GM23338 (cell line): ENCODE results near the gene EXOC7. TPM values are rescaled to one million over a fixed set of nuclear protein-coding genes. Genes with fewer than 3 reads are reported as not detected.

ENCODE experiments used
- ATAC-seq: fragments of 200-7000 bp; cut with Tn5 transposase; 3 replicates; pipeline ENCODE4 v1.9.1; 2020
- DNase-seq: peaks from one replicate; pipeline ENCODE4 v3.0.0-alpha.2; 2015; ENCODE audit warnings: low spot score
- H2AFZ ChIP-seq: fragments of 200-600 bp; sonication (generic); 2 replicates; pipeline ENCODE4 v1.8.0; 2016; ENCODE audit warnings: antibody characterized with exemption, mild to moderate bottlenecking, moderate library complexity
- H3F3A ChIP-seq: fragments of 200-600 bp; sonication (generic); replicated peaks from 2 replicates; pipeline ENCODE4 v1.8.0; 2017; ENCODE audit warnings: antibody characterized with exemption, mixed run types, low read depth
- H3K27ac ChIP-seq: fragments of 200-600 bp; sonication (generic); 2 replicates; pipeline ENCODE4 v1.6.1; 2016; ENCODE audit warnings: low read depth
- H3K27me3 ChIP-seq: fragments of 200-600 bp; sonication (generic); 2 replicates; pipeline ENCODE4 v1.8.0; 2016; ENCODE audit warnings: mild to moderate bottlenecking, mixed run types, moderate library complexity; ENCODE audit not compliant: insufficient read depth
- H3K36me3 ChIP-seq: fragments of 200-600 bp; sonication (generic); 2 replicates; pipeline ENCODE4 v1.8.0; 2016; ENCODE audit warnings: mild to moderate bottlenecking; ENCODE audit not compliant: insufficient read depth
- H3K4me1 ChIP-seq: fragments of 200-600 bp; sonication (generic); 2 replicates; pipeline ENCODE4 v1.8.0; 2016; ENCODE audit warnings: mild to moderate bottlenecking, moderate library complexity; ENCODE audit not compliant: insufficient read depth
- H3K4me2 ChIP-seq: fragments of 200-600 bp; sonication (generic); 2 replicates; pipeline ENCODE4 v1.7.1; 2017; ENCODE audit warnings: mixed run types
- H3K4me3 ChIP-seq: fragments of 200-600 bp; sonication (generic); 2 replicates; pipeline ENCODE4 v1.6.1; 2016; ENCODE audit warnings: mixed run types
- H3K79me2 ChIP-seq: fragments of 200-600 bp; sonication (generic); replicated peaks from 2 replicates; pipeline ENCODE4 v1.8.0; 2017; ENCODE audit warnings: mild to moderate bottlenecking; ENCODE audit not compliant: insufficient read depth
- H3K9me2 ChIP-seq: fragments of 200-600 bp; sonication (generic); 2 replicates; pipeline ENCODE4 v1.8.0; 2017; ENCODE audit not compliant: insufficient read depth
- H4K20me1 ChIP-seq: fragments of 200-600 bp; sonication (generic); replicated peaks from 2 replicates; pipeline ENCODE4 v1.8.0; 2017; ENCODE audit warnings: mild to moderate bottlenecking; ENCODE audit not compliant: insufficient read depth
- H3K27ac Mint-ChIP-seq: 2 replicates; pipeline ENCODE4 v1.8.0; 2020; ENCODE audit warnings: inconsistent platforms, mild to moderate bottlenecking, moderate library complexity, mixed read lengths
- H3K27me3 Mint-ChIP-seq: 3 replicates; pipeline ENCODE4 v1.8.0; 2022; ENCODE audit warnings: low read depth, mild to moderate bottlenecking, moderate library complexity, mixed read lengths, inconsistent platforms; ENCODE audit not compliant: insufficient read depth, poor library complexity
- H3K36me3 Mint-ChIP-seq: 3 replicates; pipeline ENCODE4 v1.8.0; 2021; ENCODE audit warnings: low read depth, mild to moderate bottlenecking, inconsistent platforms, moderate library complexity, mixed read lengths
- H3K4me1 Mint-ChIP-seq: 3 replicates; pipeline ENCODE4 v1.8.0; 2020; ENCODE audit warnings: mild to moderate bottlenecking, inconsistent platforms, mixed read lengths
- H3K4me3 Mint-ChIP-seq: 3 replicates; pipeline ENCODE4 v1.8.0; 2021; ENCODE audit warnings: moderate library complexity, mild to moderate bottlenecking, inconsistent platforms, mixed read lengths
- H3K9me3 Mint-ChIP-seq: 3 replicates; pipeline ENCODE4 v1.8.0; 2020; ENCODE audit warnings: moderate library complexity, mild to moderate bottlenecking, inconsistent platforms, mixed read lengths
- CREB1 ChIP-seq: fragments of 250-450 bp; sonication (Bioruptor Pico); IDR thresholded peaks from 2 replicates; pipeline ENCODE4 v1.5.0; 2020; ENCODE audit warnings: low read depth, mild to moderate bottlenecking, moderate library complexity
- CTCF ChIP-seq, 2 experiments: fragments of 200-600 bp in 1 of 2; sonication (generic) in 1 of 2; conservative IDR thresholded peaks; 2 replicates each; pipeline versions ENCODE4 v1.5.1 to v1.6.1; 2016 to 2017; ENCODE audit warnings: antibody characterized with exemption in 2 of 2, low read depth in 2 of 2, mild to moderate bottlenecking in 2 of 2, moderate library complexity in 1 of 2
- ETS1 ChIP-seq: IDR thresholded peaks from 2 replicates; pipeline ENCODE4 v1.6.1; 2016; ENCODE audit warnings: antibody characterized with exemption
- EZH2 ChIP-seq: fragments of 200-600 bp; sonication (generic); IDR thresholded peaks from one replicate; pipeline ENCODE4 v1.8.0; 2017; ENCODE audit warnings: antibody characterized with exemption, mild to moderate bottlenecking, low read depth; ENCODE audit not compliant: unreplicated experiment
- NANOG ChIP-seq: IDR thresholded peaks from 2 replicates; pipeline ENCODE4 v1.6.1; 2016; ENCODE audit warnings: antibody characterized with exemption, borderline replicate concordance
- POLR2AphosphoS5 ChIP-seq: IDR thresholded peaks from 2 replicates; pipeline ENCODE4 v1.6.1; 2016; ENCODE audit warnings: antibody characterized with exemption, low read depth
- STAT1 ChIP-seq: IDR thresholded peaks from one replicate; pipeline ENCODE4 v1.6.1; 2016; ENCODE audit warnings: antibody characterized with exemption; ENCODE audit not compliant: unreplicated experiment
- ZNF114 ChIP-seq: fragments of 250-450 bp; sonication (Bioruptor Pico); IDR thresholded peaks from 2 replicates; pipeline ENCODE4 v1.5.0; 2020; ENCODE audit warnings: mild to moderate bottlenecking, moderate library complexity
- ZNF331 ChIP-seq: fragments of 250-450 bp; sonication (Bioruptor Pico); IDR thresholded peaks from 2 replicates; pipeline ENCODE4 v1.5.0; 2020; ENCODE audit warnings: low read depth, mild to moderate bottlenecking, moderate library complexity
- ZNF462 ChIP-seq: fragments of 250-450 bp; sonication (Bioruptor Pico); IDR thresholded peaks from 2 replicates; pipeline ENCODE4 v1.5.0; 2020; ENCODE audit warnings: mild to moderate bottlenecking, moderate library complexity
- polyA plus RNA-seq: library from polyadenylated mRNA; unstranded; fragments of >200 nt; fragmentation: Nextera tagmentation; extraction: Ambion mirVana; gene quantifications from 2 replicates; pipeline ENCODE4 v1.2.1, GENCODE V29; 2016
- total RNA-seq: library from RNA; depleted of rRNA; stranded (reverse); fragments of >200 nt; shearing (Covaris generic); gene quantifications from 2 replicates; pipeline ENCODE4 v1.2.3, GENCODE V29; 2014

EXOC7 gene
- total and polyA plus RNA-seq, 2 experiments from 2014 or later = 75.4 to 77.4 TPM

GRCh38 chr17:76083536-76084182, 19.9 kb downstream of the EXOC7 start:
- Histone ChIP-seq H2AFZ (no peak overlapping the region), H3K27me3 (peaks cover 12% of the 10 kb centered on the region), H3K79me2 (no peaks in the 10 kb centered on the region), H3K4me2 (no peak overlapping the region), H3K27ac (no peak overlapping the region), H3K4me3 (no peak overlapping the region), H3F3A (peaks cover 9% of the 10 kb centered on the region), H3K9me2 (no peaks in the 10 kb centered on the region), H3K4me1 (peaks cover 22% of the 10 kb centered on the region), H3K36me3 (peaks cover 5% of the 10 kb centered on the region; the same call in 1 of the 2 replicates), H4K20me1 (0 out of 2 replicates have a peak, but pooled peaks cover 7% of the 10 kb centered on the region)
- no peak for DNase-seq
- Mint-ChIP-seq H3K27me3 (peaks cover 36% of the 10 kb centered on the region), H3K4me1 (peaks cover 26% of the 10 kb centered on the region), H3K27ac (no peak overlapping the region), H3K9me3 (no peaks in the 10 kb centered on the region), H3K36me3 (peaks cover 44% of the 10 kb centered on the region), H3K4me3 (no peak overlapping the region)
- TF ChIP-seq NANOG = no peak
- ATAC-seq = no peak

GRCh38 chr17:76082326-76083251, 21.0 kb downstream of the EXOC7 start:
- H3K4me3 Mint-ChIP-seq = no peak overlapping the region
- Histone ChIP-seq H2AFZ (no peak overlapping the region), H3K4me1 (peaks cover 23% of the 10 kb centered on the region), H3K4me3 (no peak overlapping the region), H4K20me1 (0 out of 2 replicates have a peak, but pooled peaks cover 7% of the 10 kb centered on the region), H3K79me2 (no peaks in the 10 kb centered on the region), H3K4me2 (no peak overlapping the region), H3F3A (peaks cover 15% of the 10 kb centered on the region), H3K27me3 (peaks cover 23% of the 10 kb centered on the region), H3K9me2 (no peaks in the 10 kb centered on the region), H3K27ac (no peak overlapping the region), H3K36me3 (peaks cover 5% of the 10 kb centered on the region; the same call in 1 of the 2 replicates)
- DNase-seq (no peak), ATAC-seq (no peak)
- H3K27ac Mint-ChIP-seq = no peak overlapping the region; the same call in 1 of the 2 replicates
- peaks cover 47% of the 10 kb centered on the region for H3K27me3 Mint-ChIP-seq
- peaks cover 30% of the 10 kb centered on the region for H3K4me1 Mint-ChIP-seq
- H3K36me3 Mint-ChIP-seq = peaks cover 37% of the 10 kb centered on the region
- no peaks in the 10 kb centered on the region for H3K9me3 Mint-ChIP-seq
- no peak for TF ChIP-seq ZNF114 (CRISPR knock-in tag)
- TF ChIP-seq ZNF331 (CRISPR knock-in tag) = no peak
- TF ChIP-seq ZNF462 (CRISPR knock-in tag) = no peak
- TF ChIP-seq ETS1 = no peak
- no peak for TF ChIP-seq CTCF (conservative IDR thresholded peaks at IDR 0.05; ENCODE audit: low read depth in 2 of 2)
- no peak; the same call in 1 of the 2 replicates for TF ChIP-seq POLR2AphosphoS5
- TF ChIP-seq STAT1 = no peak
- TF ChIP-seq CREB1 (CRISPR knock-in tag) = no peak
- TF ChIP-seq EZH2 = no peak
- TF ChIP-seq NANOG = no peak
